Renal cortex interstitium (tissue), 15 donors: ENCODE results near the gene MRPL42. TPM values are rescaled to one million over a fixed set of nuclear protein-coding genes. Genes with fewer than 3 reads are reported as not detected.
A peak's percentile ranks its signal among the peaks of the same experiment; 100 is the strongest.
"Not testable (repeated sequence)": the region's sequence is repeated elsewhere in the genome, so short reads cannot be mapped to it uniquely, and the experiment has no call there.

Source experiments
- DNase-seq, 11 donors: peaks; one replicate each; pipeline ENCODE4 v3.0.0-alpha.2; 2013; ENCODE audit warnings: low read depth in 9 of 11, low spot score in 4 of 11; ENCODE audit errors: extremely low read depth in 1 of 11
- long read RNA-seq, 16 experiments: transcript quantifications; one replicate each; lab custom pipeline, GENCODE V29; 2026
- polyA plus RNA-seq, 3 donors: library from polyadenylated mRNA; unstranded; fragments of 120-200 nt; gene quantifications; one replicate each; pipeline ENCODE4 v1.2.1, GENCODE V29; 2013; ENCODE audit not compliant: insufficient read length in 3 of 3

Gene MRPL42
- 10 to 100 TPM; 65.1 to 75.3 (median 67.6) TPM for polyA plus RNA-seq
- long read RNA-seq, donor 1, full-length matches to known transcripts: 25 of 25 reads
- long read RNA-seq, donor 1, partial matches to known transcripts: 0 of 25 reads
- long read RNA-seq, donor 1, other reads (novel, unspliced or antisense): 0 of 25 reads
- long read RNA-seq, donor 2, full-length matches to known transcripts: 29 of 29 reads
- long read RNA-seq, donor 2, partial matches to known transcripts: 0 of 29 reads
- long read RNA-seq, donor 2, other reads (novel, unspliced or antisense): 0 of 29 reads
- long read RNA-seq, donor 3, full-length matches to known transcripts: 33 of 41 reads
- long read RNA-seq, donor 3, partial matches to known transcripts: 8 of 41 reads
- long read RNA-seq, donor 3, other reads (novel, unspliced or antisense): 0 of 41 reads
- long read RNA-seq, donor 4, full-length matches to known transcripts: 29 of 34 reads
- long read RNA-seq, donor 4, partial matches to known transcripts: 5 of 34 reads
- long read RNA-seq, donor 4, other reads (novel, unspliced or antisense): 0 of 34 reads
- long read RNA-seq, donor 5: 0 reads
- long read RNA-seq, donor 6, full-length matches to known transcripts: 33 of 46 reads
- long read RNA-seq, donor 6, partial matches to known transcripts: 13 of 46 reads
- long read RNA-seq, donor 6, other reads (novel, unspliced or antisense): 0 of 46 reads
- long read RNA-seq, donor 7, full-length matches to known transcripts: 51 of 51 reads
- long read RNA-seq, donor 7, partial matches to known transcripts: 0 of 51 reads
- long read RNA-seq, donor 7, other reads (novel, unspliced or antisense): 0 of 51 reads
- long read RNA-seq, donor 8, full-length matches to known transcripts: 58 of 68 reads
- long read RNA-seq, donor 8, partial matches to known transcripts: 10 of 68 reads
- long read RNA-seq, donor 8, other reads (novel, unspliced or antisense): 0 of 68 reads
- long read RNA-seq, donor 9, full-length matches to known transcripts: 23 of 28 reads
- long read RNA-seq, donor 9, partial matches to known transcripts: 5 of 28 reads
- long read RNA-seq, donor 9, other reads (novel, unspliced or antisense): 0 of 28 reads
- long read RNA-seq, donor 10, full-length matches to known transcripts: 39 of 47 reads
- long read RNA-seq, donor 10, partial matches to known transcripts: 8 of 47 reads
- long read RNA-seq, donor 10, other reads (novel, unspliced or antisense): 0 of 47 reads
- long read RNA-seq, donor 11, full-length matches to known transcripts: 22 of 22 reads
- long read RNA-seq, donor 11, partial matches to known transcripts: 0 of 22 reads
- long read RNA-seq, donor 11, other reads (novel, unspliced or antisense): 0 of 22 reads
- long read RNA-seq, donor 12, full-length matches to known transcripts: 13 of 13 reads
- long read RNA-seq, donor 12, partial matches to known transcripts: 0 of 13 reads
- long read RNA-seq, donor 12, other reads (novel, unspliced or antisense): 0 of 13 reads
- long read RNA-seq, donor 13: 0 reads
- long read RNA-seq, donor 14, full-length matches to known transcripts: 31 of 31 reads
- long read RNA-seq, donor 14, partial matches to known transcripts: 0 of 31 reads
- long read RNA-seq, donor 14, other reads (novel, unspliced or antisense): 0 of 31 reads
- long read RNA-seq, donor 15, full-length matches to known transcripts: 12 of 12 reads
- long read RNA-seq, donor 15, partial matches to known transcripts: 0 of 12 reads
- long read RNA-seq, donor 15, other reads (novel, unspliced or antisense): 0 of 12 reads
- long read RNA-seq, donor 16, full-length matches to known transcripts: 58 of 75 reads
- long read RNA-seq, donor 16, partial matches to known transcripts: 17 of 75 reads
- long read RNA-seq, donor 16, other reads (novel, unspliced or antisense): 0 of 75 reads

DNA sequence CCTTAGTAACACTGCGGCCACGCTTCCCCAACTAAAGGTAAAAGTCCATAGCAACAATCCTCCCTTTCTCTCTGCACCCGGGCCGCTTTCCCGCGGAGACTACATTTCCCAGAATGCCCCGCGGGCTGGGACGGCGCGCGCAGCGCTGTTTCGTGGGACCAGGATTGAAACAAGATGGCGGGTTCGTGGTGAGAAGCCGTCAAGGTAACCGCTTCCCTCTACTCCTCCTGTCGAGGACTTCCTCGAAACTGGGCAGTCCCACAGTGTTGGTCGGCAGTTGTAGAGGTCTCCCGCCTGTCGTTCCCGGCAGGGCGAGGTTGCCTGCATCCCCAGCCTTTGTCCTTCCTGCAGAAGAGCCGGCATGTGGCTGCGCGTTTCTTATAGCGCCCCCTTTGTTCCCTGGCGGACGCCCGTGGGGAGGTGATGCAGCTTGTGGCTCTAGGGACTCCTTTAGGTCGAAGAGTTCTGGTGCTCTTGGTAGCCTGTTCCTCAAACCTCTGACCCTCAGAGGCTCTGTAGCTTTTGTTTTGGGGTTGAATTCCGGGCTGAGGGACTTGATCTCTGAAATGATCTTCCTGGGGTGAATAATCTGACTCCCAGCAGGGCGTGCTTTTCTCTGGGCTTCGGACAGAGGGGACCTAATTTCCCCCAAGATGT, at the start of gene MRPL42:
TSS of gene MRPL42 (plus strand) at position 164 of the 657 bp plus-strand sequence. CDS start 1,772 bp downstream, outside the sequence.
- peak; percentile 81 to 95 (median 88) for DNase-seq

DNA sequence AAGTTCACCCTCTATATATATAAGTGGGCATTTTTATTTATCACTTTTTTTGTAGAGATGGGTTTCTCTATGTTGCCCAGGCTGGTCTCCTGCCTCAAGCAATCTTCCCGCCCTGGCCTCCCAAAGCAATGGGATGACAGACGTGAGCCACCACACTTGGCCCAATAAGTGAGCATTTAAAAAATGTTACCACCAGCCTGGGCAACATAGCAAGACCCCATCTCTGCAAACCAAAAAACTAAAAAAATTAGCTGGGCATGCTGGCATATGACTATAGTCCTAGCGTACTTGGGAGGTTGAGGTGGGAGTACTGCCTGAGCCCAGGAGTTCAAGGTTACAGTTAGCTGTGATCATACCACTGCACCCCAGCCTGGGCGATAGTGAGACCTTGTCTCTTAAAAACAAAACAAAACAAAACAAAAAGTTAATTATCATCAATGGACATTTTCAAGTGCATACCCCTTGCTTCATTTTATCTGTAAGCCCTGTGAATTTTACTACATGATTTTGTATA, 49.3 kb upstream of the MRPL42 start:
- DNase-seq: no peak

GRCh38 chr12:93419388-93420034, 47.8 kb upstream of the MRPL42 start:
- DNase-seq: peak in 3 of 11 donors; percentile 21 to 47 (median 41)

DNA sequence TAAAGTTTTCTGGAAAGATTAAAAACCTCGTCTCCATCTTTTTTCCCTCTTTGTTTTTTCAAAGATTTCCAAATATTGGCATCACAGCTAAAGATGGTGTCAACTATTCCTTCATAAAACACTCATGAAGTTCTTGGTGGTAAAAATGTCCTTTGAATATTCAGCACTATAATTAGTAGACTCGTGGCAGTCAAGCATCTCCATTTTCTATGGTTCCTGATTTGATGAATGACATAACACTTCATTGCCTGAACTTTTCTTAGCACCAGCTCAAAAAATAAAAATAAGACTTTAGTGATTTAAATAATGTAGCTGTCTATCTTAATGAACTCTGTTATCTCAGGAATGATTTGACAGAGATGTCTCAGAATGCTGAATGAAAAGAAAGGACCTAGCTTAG, 45.3 kb upstream of the MRPL42 start:
- DNase-seq: no peak

GRCh38 chr12:93425736-93426411, 41.4 kb upstream of the MRPL42 start:
- DNase-seq: no peak

DNA sequence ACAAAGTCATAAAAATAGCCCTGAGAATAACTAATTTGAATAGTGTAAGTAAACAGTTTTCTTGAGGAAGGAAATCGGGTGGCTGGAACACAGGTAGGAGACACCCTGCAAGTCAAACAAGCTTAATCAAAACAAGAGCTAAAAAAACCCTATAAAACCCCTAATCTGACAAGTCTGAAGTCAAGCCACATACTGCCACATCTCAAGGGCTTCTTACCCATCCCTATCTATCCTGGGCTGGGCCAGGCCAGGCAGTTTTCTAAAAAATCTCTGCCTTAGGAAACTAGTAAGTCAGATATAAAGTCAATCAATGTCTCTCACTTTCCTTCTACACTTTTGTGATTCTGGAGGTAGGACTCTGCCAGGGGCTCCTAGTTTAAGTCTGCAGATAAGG, 40.9 kb upstream of the MRPL42 start:
- DNase-seq: no peak

DNA sequence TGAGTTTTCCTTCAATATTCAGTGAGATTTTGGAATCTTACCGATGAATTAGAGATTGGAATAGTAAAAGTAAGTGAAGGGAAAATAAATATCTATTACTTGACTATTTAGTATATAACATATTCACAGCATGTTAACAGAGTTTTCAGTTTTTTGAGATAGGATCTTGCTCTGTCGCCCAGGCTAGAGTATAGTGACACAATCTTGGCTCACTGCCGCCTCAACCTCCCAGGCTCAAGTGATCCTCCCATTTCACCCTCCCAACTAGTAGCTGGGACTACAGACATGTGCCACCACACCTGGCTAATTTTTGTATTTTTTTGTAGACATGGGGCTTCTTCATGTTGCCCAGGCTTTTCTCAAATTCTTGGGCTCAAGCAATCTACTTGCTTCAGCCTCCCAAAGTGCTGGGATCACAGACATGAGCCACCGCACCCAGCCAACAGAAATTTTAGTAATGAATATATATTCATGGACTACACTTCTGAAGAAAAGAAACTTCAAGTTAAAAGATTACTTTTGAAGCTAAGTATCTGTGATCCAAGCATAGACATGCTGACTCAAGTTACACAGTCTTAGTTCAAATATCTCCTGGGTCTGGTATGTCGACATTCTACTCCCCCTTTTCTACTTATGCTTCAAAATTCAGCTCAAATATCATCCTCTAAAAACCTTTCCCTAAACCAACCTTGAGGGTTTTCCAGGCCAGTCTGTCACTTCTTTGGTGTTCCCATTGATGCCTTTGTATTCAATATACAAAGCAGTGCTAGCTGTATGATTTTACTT, 39.3 kb upstream of the MRPL42 start:
- DNase-seq: no peak

GRCh38 chr12:93429448-93429847, 37.9 kb upstream of the MRPL42 start:
- DNase-seq: no peak

- no peak for DNase-seq
These were observed 37.5 kb upstream of the MRPL42 start for GRCh38 chr12:93429852-93430251.

DNA sequence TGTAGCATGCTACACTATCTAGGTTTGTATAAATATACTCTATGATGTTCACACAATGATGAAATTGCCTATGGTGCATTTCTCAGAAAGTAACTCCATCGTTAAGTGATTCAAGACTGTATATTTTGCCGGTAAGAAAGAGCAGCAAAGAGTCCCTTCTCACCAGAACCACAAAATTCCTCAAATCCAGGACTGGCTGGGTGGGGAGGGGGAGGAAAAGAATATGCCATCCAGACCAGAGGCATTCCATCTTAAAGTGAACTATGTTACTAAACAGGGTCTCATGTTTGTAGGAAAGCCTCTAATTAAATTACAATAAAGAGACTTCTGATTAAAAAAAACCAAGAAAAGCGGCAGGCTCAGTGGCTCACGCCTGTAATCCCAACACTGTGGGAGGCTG, 37.0 kb upstream of the MRPL42 start:
- no peak for DNase-seq

GRCh38 chr12:93432031-93432430, 35.3 kb upstream of the MRPL42 start:
- not testable (repeated sequence) for DNase-seq

GRCh38 chr12:93434256-93434865, 33.0 kb upstream of the MRPL42 start:
- DNase-seq: no peak

GRCh38 chr12:93438266-93439050, 28.9 kb upstream of the MRPL42 start:
- DNase-seq: no peak
